ENCODE measurements around the gene TMEM108. TPM values are rescaled to one million over a fixed set of nuclear protein-coding genes. Genes with fewer than 3 reads are reported as not detected.

The TMEM108 gene
- total and polyA plus RNA-seq, 9 donors, result under 0.01 to 4.2 (median 0.46) TPM; not detected in 2

DNA sequence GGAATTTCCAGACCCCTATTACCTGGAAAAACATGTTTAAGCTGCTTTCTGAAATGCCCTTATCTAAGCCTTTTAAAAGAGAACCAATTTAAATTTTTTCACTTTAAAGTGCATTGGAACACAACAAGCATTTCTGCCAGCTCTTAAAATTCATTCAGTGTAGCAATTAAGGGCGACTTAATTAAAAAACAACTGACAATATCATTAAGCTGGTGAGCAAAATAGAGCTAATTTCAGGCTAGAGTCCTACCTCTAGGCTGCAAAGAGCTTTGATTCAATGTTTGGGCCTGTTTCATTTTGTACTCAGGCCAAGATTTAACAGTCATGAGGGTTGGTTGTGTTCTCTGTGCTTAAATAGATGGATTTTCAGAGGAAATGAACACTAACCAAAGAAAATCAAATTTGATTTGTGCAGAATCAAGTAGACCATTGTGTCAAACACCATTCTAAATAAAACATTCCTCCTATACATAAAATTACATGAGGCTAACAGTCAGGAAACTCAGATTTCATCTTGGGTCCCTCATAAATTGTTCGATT lies 114.6 kb downstream of the TMEM108 start:
- Histone ChIP-seq H3K27ac (no peak overlapping the region), H3K4me3 (no peak overlapping the region), H3K36me3 (no peaks in the 10 kb centered on the region), H3K4me1 (ENCODE audit: insufficient read depth) (no peaks in the 10 kb centered on the region), H3K27me3 (no peaks in the 10 kb centered on the region), H3K9me3 (no peaks in the 10 kb centered on the region)
- intact Hi-C loops (cut with DNase I), result no loop called here
- WGBS, 3 donors, result 75 to 83% (median 82%) methylated on average over 2 of the region's 2 CpGs
- no peak for DNase-seq
- TF ChIP-seq EP300 (IDR thresholded peaks at IDR 0.05) (no peak), POLR2A (IDR thresholded peaks at IDR 0.05) (no peak)
- TF ChIP-seq, protein P1, sequence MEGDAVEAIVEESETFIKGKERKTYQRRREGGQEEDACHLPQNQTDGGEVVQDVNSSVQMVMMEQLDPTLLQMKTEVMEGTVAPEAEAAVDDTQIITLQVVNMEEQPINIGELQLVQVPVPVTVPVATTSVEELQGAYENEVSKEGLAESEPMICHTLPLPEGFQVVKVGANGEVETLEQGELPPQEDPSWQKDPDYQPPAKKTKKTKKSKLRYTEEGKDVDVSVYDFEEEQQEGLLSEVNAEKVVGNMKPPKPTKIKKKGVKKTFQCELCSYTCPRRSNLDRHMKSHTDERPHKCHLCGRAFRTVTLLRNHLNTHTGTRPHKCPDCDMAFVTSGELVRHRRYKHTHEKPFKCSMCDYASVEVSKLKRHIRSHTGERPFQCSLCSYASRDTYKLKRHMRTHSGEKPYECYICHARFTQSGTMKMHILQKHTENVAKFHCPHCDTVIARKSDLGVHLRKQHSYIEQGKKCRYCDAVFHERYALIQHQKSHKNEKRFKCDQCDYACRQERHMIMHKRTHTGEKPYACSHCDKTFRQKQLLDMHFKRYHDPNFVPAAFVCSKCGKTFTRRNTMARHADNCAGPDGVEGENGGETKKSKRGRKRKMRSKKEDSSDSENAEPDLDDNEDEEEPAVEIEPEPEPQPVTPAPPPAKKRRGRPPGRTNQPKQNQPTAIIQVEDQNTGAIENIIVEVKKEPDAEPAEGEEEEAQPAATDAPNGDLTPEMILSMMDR (IDR thresholded peaks at IDR 0.05), result no peak

DNA sequence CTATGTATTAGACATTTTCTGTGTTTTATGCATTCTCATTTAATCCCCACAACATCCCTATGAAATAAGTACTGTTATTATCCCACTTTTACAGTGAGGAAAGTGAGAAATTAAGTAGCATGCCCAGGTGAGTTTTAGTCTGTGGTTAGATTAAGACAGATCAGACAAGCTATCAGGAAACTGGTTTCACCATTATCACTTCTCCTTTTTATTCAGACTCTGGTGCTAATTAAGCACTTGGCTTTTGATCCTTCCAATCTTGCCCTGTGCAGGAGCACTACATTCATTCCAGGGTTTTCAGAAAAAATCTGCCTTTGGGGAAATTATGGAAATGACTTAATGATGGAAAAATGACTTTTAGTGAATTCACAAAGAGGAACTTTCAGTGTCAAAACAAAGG lies 115.2 kb downstream of the TMEM108 start:
- Histone ChIP-seq H3K9me3 (no peaks in the 10 kb centered on the region), H3K27ac (no peak overlapping the region), H3K4me3 (no peak overlapping the region), H3K36me3 (no peaks in the 10 kb centered on the region), H3K27me3 (no peaks in the 10 kb centered on the region), H3K4me1 (ENCODE audit: insufficient read depth) (no peaks in the 10 kb centered on the region)
- intact Hi-C loops (cut with DNase I), result no loop called here
- DNase-seq, result no peak
- no peak for TF ChIP-seq POLR2A (IDR thresholded peaks at IDR 0.05)
- TF ChIP-seq EP300 (IDR thresholded peaks at IDR 0.05), result no peak
- TF ChIP-seq, protein P1 (IDR thresholded peaks at IDR 0.05), result no peak

- Histone ChIP-seq H3K4me1 (ENCODE audit: insufficient read depth) (no peaks in the 10 kb centered on the region), H3K4me3 (no peak overlapping the region), H3K36me3 (no peaks in the 10 kb centered on the region), H3K9me3 (no peaks in the 10 kb centered on the region), H3K27me3 (no peaks in the 10 kb centered on the region), H3K27ac (no peak overlapping the region)
- no peak for DNase-seq
- 80 to 93% (median 81%) methylated on average over 2 of the region's 2 CpGs for WGBS, 3 donors
- intact Hi-C loops (cut with DNase I), result no loop called here
- TF ChIP-seq, protein P1 (IDR thresholded peaks at IDR 0.05), result no peak
- TF ChIP-seq EP300 (IDR thresholded peaks at IDR 0.05) (no peak), POLR2A (IDR thresholded peaks at IDR 0.05) (no peak)
Observed at GRCh38 chr3:133157716-133158115, 119.5 kb downstream of the TMEM108 start.

DNA sequence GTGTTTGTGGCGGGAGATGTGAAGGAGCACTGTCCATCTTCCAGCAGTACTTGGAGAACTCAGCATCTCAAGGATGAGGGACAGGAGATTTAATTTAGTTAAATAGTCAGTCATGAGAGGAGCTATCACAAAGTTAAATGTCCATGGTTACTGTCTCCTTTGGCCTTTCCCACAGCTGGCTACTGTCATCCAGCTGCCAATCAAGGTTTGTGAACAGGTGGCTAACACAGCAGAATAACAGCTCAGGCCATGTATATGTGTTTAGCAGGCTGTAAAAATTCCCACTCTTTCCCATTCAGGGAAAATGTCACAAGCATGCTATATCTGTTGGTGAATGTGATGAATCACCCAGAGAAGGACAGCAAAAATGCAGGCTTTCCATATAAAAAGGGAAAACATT lies 120.5 kb downstream of the TMEM108 start:
- WGBS, 3 donors, result 89 to 98% (median 97%) methylated on average over 1 of the region's 1 CpG

More for the DNA sequence above, 120.5 kb downstream of the TMEM108 start:
- no peaks in the 10 kb centered on the region for H3K27me3 ChIP-seq
- intact Hi-C loops (cut with DNase I), result no loop called here
- H3K4me1 ChIP-seq (ENCODE audit: insufficient read depth), result no peaks in the 10 kb centered on the region
- no peak overlapping the region for H3K27ac ChIP-seq
- TF ChIP-seq, protein P1 (IDR thresholded peaks at IDR 0.05), result no peak
- TF ChIP-seq EP300 (IDR thresholded peaks at IDR 0.05) (no peak), POLR2A (IDR thresholded peaks at IDR 0.05) (no peak)
- DNase-seq, result no peak
- H3K9me3 ChIP-seq, result no peaks in the 10 kb centered on the region
- H3K4me3 ChIP-seq, result no peak overlapping the region
- no peaks in the 10 kb centered on the region for H3K36me3 ChIP-seq
